Stimulated activated CD4-positive, alpha-beta T cell treated with anti-CD3 and anti-CD28 coated beads, Interleukin-4, amount 100 ng/mL, for 48 hours (primary cell): ENCODE results near the gene FBXO41.

Source experiments
- DNase-seq, 2 donors: peaks; one replicate each; pipeline ENCODE4 v3.0.0-alpha.2; 2020; ENCODE audit warnings: low read depth in 2 of 2

Gene FBXO41

DNA sequence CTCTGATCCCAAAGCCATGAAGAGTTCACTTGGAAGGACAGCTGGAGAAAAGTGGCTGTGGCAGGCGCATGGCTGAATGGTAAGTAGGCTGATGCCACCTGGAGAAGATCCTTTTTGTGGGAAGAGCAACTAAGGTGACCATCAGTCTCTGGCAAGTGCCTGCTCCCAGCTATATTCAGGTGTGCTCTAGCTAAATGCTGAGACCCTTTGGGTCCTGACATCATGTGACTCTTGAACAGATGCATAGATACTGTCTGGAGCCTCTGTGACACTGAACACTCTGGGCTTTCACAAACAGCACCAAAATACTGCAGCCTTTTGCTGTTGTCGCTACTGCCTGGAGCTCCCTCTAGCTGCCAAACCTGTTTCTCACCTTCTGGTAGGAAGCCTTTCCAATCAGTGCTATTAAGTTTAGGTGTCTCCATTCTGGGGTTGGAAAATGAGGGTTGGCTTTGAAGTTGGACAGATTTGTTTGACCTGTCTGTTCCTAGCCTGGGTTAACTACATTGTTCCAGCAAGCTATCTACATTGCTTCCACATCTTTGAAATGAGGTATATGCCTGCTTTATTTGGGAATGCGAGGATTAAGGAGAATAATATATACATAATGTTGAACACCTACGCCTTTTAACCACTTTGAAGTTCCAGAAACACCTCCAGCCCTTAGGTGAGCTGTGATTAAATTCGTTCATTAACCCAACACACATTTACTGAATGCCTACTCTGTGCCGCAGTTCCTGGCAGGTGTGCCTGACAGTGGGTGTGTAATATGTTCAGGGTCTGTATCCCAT, 6.0 kb upstream of the FBXO41 start:
- DNase-seq, result peak in 1 of 2 donors; percentile 43

DNA sequence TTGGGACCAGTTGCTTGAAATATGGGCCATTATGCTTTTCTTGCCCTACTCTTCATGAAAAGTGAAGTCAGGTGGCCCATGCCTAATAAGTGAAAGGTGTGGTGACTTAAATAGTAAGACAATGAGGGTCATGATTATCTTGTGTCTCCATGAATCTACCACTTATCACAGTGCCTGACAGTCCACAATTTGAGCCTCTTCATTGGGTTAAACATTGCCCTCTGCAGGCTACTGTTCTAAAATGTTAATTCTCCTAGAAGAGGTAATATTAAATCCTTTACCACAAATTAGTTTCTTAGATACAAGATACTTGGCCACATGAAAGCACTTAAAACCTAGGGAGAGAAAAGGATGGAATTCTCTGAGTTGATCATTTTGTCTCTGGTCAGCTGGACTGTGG, 5.0 kb upstream of the FBXO41 start:
- DNase-seq, result no peak

DNA sequence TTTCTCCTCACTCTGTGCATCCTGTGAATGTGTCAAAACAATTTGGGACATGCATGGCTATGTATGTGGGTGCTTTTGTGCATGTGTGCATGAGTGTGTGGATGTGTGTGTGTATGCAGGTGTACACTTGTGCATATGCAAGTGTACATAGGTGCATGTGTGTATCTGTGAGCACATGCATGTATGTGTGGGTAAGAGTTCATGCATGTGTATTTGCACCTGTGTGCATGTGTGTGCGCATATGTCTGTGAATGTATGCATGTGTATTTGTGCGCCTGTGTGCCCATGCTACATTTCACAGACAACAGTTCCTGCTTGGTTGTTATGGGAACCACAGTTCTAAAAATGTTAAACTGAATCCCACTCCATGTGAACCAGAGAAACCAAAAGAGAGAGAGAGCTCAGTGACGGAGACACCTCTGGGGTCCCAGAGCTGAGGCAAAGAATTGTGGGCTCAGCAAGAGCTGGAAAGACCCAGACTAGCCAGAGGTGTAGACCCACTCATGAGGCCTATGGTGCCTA, 1.9 kb upstream of the FBXO41 start:
- DNase-seq, result no peak

DNA sequence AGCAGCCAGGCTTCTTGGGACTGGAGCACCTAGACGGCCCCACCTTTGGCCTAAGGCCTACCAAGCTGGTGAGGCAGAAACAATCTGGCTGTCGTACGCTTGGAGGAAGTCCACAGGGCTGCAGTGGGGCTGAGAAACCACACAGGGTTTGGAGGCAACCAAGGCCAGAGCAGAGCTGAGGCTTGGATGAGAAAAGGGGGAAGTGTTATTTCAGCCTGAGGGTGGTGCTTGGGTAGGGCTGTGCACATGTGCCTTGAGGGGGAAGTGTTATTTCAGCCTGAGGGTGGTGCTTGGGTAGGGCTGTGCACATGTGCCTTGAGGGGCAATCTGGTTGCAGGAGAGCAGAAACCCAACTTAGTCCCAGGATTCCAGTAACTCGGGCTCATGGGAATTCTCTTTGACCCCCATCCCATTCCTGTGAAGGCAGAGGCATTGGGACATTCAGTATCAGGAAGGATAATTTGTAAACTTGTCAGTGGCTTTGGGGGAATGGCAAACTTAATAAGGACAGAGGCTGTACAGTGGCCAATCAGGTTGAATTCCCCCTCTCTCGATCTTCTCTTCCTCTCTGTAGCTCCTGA, 971 bp upstream of the FBXO41 start:
- no peak for DNase-seq

DNA sequence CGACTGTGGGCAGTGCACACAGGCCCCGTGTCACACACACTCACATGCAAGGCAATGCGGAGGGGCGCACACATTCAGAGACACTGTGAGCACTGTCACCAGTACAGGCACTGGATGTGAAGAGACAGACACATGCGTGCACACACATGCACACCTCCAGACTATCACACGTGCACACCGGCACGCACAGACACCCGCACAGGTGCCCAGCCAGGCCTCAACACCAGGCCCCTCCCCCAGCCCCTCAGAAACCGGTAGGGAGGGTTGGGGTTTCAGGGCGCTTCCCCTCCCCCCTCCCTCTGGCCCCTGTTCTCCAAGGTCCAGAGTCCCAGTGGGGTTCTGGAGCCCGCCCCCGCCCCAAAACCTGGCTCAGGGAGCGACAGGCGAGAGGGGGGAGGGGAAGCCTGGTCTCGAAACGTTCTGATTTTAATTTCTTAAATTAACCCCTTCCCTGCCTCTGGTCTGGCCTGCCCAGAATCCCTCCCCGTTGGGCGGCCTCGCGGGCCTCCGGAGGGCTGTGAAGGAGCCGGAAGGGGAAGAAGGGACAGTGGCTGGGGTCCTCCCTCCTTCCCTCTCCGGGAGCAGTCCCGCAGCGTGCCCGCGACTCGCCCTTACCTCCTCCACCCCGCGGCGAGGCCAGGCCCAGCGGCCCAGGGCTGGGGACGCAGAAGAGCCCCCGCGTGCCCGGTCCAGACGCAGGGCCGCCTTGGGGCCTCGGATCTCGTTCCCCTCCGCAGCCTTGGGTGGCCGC, 558 bp downstream of the FBXO41 start:
- no peak for DNase-seq

DNA sequence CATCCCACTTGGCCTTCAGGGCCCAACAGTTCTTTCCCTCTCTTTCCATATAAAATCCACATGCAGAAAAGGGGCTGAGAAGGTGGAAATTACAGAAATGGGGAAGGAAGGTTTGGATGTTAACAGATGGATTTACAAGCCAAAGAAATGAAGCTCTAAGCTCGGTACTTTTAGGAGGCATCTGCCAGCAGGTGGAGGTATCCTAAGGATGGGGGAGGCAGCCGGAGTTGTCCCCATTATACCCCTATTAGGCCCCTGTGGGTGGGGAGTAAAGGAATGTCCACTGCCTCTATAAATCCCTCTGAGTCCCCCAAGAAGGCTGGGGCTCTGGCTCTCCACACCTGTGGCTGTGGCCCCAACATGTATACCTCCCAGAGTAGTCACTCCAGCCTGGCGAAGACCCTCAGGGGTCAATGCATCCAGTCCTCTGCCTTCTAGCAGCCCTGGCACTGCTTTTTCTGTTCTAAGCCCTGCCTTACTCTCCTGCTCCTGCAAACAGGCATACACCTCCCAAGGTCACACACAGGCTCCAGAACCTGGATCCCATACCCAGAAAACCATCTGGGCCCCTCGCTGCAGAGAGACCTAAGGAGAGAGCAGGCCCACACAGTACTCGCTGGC, 1.2 kb downstream of the FBXO41 start:
- no peak for DNase-seq

DNA sequence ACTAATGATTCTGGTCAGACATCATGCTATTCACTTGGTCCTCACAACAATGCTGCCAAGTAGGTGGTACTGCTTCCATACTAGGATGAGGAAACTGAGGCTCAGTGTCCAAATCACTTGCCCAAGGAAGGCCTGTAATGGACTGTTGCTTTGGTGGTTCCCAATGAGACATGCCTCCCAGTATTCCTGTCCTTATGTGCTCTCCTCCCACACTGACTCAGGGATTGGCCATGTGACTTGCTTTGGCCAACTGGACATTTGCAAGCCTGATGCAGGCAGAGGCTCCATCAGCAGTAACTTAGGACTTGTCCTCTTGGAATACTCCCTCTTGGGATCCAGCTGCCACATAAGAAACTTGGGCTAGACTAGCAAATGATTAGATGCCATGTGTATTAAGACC, 3.0 kb downstream of the FBXO41 start:
- no peak for DNase-seq

DNA sequence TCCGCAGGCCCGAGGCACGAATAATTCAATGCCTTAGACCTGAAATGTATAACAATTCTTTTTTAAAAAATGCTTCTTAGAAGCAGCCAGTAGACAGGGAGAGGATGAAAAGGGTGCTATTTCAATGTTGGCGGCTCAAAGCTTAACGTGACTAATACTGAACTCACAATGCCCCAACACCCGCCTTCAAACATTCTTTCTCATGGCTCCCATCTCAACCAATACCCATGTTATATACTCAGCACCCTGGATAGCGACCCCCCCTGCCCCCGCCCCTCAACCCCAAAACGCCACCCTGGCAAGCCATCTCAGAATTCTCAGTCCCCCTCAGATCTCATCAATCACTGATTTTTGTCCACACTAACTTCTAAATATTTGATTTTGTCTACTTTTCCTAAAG, 4.4 kb downstream of the FBXO41 start:
- no peak for DNase-seq

DNA sequence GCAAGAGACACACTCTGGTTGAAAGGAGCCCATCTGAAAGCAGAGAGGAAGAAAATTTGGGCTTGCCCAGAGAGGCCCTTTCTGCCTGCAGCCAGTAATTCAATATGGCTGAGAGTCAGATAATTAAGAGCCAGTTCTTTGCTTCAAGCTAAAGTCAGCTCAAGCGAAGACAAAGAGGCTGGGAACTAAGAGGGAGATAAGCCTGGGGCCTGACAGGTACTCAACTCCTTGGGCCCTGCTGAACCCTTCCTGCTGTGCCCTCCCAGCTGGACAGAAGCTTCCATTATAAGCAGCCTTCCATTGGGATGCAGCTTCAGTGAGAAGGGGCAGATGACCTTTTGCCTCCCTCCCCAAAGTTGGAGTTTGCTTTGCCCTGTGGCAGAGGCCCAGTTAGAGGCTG, 12.0 kb downstream of the FBXO41 start:
- DNase-seq, result no peak

DNA sequence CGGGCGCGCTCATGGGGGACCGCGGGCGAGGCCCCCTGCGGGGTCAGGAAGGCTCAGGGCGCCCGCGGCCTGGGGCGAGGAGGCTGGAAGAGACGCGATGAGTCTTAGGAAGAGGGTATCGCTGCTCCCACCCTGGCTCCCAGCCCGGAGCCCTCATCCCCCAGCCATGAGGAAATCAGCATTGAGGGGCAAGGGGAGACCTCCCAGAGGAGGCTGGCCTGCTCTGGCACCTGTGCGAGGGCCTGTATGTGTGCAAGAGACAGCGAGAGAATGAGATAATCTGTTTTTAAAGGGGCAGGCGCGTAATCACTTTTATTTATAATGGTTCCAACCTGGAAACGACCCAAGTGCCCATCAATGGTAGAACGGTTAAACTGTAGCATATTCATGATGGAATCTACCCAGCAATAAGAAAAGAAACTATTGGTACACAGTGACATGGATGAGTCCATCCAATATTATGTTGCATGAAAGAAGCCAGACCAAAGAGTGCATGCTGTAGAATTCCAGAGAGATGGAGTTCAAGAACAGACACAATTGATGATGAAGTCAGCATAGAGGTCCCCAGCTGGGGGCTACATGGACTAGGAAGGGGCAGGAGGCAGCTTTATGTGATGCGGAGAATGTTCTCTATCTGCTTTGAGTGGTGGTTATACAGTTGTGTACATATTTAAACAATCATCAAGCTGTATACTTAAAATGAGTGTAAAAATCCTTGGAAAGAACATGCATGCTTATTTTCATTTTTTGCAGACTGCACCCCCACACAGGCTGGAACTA, 14.4 kb downstream of the FBXO41 start:
- DNase-seq, result no peak

DNA sequence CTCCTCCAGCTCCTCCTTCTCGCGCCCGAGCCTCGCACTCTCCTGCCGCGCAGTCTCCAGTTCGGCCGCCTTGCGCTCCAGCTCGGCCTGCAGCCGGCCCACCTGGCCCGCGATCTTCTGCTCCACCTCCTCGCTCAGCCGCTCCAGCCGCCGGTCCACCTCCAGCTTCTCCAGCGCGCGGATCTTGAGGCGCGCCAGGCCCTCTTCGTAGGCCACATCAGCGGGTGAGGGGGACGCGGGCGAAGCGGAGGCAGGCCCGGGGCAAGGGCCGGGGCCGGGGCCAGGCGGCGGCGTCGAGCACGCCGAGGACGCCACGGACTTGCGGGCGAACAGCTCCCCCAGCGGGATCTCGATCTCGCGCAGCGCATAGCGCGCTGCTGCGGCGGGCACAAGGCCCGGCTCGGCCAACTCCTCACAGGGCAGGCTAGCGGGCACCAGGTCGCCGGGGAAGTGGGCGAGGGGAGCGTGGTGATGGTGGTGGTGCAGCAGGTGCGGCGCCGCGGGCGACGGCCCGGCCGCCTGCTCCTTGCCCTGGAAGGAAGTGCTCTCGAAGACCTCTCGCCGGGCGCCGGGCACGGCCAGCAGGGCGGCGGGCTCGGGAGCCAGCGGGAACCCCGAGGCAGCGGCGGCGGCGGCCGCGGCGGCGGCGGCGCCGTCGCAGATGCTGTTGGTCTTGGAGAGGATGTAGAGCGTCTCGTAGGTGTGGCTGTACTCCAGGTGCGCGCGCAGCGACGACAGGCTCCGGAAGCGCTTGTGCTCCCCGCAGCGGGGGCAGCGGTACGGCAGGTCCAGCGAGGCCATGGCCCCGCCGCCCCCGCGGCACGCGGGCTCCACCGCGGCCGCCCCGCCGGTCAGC, 15.2 kb downstream of the FBXO41 start:
- DNase-seq, result peak; percentile 46 to 55

DNA sequence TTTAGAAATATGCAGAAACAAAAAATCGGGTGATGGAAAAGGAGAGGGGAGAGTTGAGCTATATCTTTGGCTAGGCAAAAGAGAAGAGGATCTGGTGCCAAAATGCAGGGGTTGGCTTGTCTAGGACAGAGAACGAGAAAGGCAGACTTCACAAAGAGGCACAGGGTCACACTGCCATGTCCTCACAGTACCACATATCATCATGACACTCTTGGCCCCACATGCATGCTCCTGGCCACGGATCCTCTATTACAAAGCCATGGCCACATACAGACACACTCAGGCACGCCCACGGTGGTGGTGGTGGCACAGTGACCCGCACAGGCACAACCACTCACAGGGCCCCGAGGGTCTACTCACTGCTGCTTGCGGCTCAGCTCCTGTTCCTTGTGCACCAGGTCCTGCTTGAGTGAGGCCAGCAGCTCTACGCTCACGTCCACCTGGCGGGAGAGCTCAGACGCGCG, 15.9 kb downstream of the FBXO41 start:
- DNase-seq, result no peak

DNA sequence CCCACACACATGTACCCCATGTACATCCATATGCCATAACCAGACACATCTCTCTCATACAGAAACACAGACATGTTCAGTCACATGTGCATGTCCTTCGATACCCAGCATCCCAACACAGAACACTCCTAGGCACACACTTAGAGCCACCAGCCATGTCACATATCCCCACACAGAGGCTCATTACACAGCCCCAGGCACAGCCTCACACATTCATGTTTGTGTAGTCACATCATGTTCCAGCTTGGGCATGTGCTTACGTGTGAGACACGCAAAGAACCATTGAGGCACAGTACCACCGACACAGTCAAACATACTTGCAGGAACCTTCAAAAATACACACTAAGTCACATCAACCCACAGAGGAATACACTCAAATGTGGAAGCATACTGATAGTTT, 17.3 kb downstream of the FBXO41 start:
- no peak for DNase-seq

DNA sequence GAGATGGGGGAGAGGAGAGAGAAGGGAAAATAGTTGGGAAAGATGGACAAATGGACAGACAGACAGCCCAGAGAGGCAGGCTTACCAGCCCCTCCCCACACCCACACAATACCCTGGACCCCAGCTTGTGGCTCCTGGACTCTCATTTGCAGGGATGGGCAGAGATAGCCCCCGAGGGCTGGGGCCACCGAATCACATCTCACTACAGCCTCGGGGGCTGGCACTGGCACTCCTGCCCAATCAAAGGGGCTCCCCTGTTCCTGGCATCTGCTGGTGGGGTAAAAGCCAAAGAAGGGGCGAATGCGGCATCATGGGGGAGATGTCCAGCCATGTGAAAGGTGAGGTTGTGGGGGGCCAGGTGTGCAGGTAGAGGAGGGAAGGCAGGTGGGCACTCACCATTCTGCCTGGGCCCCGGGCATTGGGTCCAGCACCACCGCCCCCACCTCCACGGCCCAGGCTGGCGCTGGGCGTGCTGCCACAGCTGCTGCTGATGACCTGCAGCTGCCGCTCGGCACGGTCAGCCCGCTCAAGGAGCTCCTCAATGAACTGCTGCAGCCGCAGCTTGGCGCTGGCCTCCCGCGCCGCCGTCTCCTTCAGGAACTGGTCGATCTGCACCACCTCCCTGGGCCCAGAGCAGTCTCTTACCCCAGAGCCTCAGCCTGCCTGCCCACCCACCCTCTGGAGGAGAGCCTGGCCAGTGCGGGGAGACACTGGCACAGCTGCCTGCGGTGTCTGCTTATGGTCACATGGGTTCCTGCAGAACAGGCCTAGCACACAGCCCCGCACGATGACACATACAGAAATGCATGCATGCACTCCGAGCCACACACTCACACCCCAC, 18.0 kb downstream of the FBXO41 start:
- DNase-seq, result no peak

DNA sequence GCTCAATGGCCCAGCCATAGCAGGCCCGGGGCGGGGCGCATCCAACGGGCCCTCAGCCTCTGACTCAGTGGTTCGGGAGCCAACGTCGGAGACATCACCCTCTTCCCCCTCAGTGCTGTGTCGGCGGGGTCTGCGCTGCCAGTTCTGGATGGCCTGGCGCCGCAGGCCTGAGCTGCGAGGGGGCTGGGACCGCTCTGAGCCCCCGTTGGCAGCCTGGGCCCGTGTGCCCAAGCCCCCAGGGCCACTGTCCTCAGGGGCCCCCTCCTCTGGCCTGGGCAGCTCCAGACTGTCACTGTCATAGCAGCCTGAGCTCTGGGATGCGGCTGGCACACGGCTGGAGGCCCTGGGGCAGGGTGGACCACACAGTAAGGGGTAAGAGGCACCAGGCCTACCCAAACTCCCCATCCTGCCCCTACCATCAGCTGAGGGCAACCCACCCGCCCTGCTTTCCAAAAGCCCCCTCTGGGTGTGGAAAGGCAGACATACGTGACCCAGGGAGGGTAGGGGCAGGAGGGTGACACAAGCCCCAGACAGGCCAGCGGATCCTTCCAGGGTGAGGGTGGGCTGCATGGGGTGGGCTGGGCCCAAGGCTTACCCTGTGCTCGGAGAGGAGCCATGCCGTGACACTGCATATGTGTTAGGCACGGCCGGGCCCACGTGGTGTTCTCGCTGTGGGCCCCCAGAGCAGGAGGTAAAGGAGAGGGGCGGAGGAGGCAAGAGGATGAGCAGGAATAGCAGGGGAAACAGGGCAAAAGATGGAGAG, 18.8 kb downstream of the FBXO41 start:
- no peak for DNase-seq

DNA sequence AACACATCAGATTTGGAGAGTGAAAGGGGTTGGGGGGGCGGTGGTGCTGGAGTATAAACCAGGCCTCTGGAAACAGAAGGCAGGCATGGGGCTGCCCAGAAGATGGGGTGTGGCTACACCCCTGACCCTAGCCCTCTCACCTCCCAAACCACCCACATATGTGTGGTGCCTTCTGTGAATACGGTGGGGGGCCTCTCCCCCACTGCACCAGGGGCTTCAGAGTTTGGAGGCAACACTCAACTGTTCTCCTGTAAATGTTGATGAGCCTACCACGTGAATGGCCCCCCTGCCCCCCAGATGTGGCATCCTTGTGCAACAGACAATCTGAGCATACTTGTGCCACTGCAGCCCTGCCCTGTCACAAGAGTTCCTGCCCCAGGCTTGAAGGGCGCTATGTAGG, 19.5 kb downstream of the FBXO41 start:
- no peak for DNase-seq

DNA sequence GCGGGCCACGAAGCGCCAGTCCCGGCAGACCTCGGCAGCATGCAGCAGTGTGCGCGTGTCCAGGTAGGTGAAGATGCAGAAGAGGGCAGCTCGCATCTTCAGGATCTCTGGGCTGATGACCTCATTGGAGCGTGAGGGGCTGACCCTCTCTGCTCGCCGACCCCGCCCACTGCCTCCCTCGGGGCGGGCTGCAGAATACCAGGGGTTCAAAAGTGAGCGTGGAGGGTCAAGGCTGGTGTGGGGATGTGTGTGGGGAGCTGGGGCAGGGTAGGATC, 20.0 kb downstream of the FBXO41 start:
- DNase-seq, result no peak

DNA sequence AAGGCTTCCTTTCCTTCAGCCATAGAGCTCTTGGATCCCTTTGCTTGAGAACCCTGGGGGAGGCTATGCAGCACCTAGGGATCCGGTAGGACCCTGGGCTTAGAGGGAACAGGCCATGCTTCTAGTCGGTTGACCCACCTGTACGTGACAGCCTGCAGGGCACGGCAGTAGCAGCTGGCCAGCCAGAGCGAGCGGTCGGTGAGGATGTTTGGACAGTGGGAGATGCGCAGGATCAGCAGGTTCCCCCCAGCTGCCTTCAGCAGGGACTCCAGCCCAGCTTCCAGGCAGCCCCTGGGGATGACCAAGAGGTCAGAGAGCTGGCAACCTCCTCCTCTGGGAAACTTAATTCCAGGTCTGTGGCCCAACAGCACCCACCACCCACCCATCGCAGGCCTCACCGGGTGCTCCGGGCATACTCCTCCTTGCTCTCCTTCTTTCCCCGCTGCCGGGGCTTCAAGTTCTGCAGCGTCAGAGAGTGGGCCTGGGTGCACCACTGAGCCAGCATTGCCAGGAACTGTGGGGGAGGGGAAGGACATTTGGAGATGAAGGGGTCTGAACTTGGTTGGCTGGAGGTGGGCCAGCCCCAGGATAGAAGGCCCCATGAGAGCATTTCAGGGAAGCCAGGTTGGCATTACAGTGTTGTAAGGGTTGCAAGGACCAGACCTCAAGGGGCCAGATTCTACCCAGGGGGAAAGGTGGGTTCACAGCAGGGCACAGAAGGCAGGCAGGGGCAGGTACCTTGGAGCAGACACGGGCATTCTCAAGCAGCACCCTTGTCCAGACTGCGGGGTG, 20.5 kb downstream of the FBXO41 start:
- DNase-seq, result no peak
